Hepatic stellate cell (primary cell): ENCODE results near the gene EML4.

Experiments
- DNase-seq: peaks from one replicate; pipeline ENCODE4 v3.0.0; 2011; ENCODE audit warnings: low spot score

The EML4 gene

DNA sequence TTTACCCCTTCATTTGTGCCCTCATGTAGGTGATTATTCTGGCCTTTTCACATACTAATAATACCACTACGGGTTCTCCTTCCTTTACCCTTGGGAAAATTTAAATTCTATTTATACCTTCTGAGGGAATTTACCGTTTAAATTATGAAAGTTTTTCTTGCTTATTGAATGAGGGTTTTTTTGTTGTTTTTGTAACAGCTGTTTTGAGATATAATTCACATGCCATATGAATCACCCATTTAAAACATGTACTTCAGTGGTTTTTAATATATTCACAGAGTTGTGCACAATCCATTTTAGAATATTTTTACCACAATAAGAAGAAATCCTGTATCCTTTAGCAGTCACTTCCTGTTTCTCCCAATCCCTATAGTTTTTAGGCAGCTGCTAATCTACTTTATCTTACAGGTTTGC, 54.7 kb downstream of the EML4 start:
- DNase-seq: peak; percentile 22

DNA sequence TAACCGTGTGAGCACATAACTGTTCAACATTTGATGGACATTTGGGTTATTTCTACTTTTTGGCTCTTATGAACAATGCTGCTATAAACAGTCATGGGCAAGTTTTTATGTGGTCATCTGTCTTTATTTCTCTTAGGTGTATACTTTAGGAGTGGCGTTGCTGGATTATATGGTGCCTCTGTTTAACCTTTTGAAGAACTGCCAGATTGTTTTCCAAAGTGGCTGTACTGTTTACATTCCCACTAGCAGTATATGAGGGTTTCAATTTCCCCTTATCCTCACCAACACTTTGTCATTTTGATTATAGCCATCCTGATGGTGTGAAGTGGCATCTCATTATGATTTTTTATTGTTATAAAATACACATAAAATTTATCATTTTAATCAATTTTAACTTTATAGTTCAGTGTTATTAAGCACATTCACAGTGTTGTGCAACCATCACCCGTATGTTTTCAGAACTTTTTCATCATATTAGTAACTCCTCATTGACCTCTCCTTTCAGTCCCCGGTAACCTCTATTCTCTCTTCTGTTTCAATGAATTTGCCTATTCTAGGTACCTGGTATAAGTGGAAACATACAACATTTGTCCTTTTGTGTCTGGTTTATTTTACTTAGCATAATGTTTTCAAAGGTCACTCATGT, 55.4 kb downstream of the EML4 start:
- DNase-seq: no peak

DNA sequence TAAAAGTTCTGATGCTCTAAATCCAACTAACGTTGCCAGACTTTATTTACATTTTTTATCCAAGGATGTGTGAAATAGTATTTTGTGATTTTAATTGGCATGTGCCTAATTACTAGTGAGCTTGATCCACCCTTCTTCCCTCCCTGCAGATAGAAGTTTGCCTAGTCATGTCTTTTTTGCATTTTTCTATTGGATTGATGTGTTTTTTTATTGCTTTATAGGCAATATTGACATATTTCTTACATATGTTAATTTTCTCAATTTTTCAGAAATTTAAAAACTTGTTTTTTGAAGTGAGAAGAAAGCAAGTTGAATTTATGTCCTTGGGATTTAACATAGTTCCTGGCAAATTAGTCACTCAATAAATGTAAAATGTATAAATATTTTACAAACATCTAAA, 56.4 kb downstream of the EML4 start:
- no peak for DNase-seq

DNA sequence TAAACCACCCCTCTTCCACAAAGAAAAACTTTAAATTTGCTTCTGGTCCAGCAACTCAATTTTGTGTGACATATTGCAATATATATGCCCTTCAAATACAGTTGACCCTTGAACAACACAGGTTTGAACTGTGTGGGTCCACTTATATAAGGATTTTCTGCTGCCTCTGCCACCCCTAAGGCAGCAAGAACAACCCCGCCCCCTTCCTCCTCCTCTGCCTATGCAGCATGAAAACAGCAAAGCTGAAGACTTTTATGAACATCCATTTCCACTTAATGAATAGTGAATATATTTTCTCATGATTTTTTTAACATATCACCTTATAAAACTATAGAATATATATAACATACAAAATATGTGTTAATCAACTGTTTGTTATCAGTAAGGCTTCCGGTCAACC, 58.3 kb downstream of the EML4 start:
- DNase-seq: no peak

DNA sequence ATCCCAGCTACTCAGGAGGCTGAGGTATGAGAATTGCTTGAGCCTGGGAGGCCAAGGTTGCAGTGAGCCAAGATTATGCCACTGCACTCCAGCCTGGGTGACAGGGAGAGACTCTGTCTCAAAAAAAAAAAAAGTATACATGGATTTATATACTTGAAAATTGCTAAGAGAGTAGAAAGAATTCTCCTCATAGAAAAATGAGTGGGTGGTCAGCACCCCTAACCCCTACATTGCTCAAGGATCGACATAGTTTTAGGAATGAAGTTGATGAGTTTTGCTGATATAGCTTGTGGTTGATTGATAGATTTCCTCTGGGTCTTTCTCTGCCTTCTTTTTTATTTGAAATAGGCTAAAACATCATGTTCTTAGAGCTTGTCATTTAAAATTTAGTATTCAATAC, 58.9 kb downstream of the EML4 start:
- DNase-seq: no peak

DNA sequence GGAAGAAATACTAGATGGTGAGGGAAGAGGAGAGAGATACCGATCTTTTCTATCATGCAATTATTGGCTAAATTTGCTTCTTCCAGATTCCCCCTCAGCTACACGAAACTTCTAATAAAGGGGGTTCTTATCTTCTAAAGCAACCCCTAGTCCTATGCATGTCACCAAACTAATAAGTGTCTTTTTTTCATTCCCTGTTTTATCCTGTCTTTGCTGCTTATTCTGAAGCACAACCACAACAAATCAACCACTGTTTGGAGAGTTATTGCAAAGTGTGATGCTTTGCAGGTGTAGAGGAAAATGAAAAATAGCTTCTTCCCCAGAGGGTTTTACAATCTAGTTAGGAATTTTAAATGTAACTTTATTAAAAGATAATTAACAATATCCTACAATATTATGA, 60.8 kb downstream of the EML4 start:
- DNase-seq: no peak

DNA sequence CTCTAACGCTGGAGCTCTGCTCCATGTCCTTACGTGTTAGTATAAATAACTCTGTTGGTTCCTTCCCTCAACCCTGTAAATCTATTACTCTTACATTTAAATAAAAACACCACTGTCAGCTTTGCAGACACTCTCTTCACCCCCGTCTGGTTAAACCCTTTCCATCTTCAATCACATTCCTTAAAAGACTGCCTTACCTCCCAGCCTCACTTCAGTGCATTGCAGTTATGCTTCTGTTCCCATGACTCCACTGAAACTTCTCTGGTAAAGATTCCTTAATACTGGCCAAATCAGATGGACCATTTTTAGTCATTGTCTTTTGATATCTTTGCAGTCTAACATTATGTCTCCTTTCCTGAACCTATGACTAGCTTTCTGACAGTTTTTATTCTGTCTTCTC, 61.7 kb downstream of the EML4 start:
- no peak for DNase-seq

DNA sequence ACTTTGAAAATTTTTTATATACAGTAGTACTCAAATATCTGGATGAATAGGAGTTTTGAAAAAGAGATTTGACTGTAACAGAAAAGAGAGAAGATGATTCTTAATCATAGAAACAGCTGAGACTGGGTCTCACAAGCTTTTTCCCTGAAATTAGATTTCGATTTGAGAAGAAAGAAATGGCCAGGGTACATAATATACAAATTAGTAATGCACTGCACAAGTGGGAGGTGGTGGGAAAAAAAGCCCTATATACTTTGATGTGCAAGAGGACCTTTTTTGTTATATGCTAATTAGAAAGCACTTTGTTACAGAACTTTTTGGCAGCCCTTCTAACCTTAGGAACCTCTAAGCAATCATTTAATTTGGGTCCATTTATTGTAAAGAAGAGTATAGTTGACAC, 62.9 kb downstream of the EML4 start:
- no peak for DNase-seq

DNA sequence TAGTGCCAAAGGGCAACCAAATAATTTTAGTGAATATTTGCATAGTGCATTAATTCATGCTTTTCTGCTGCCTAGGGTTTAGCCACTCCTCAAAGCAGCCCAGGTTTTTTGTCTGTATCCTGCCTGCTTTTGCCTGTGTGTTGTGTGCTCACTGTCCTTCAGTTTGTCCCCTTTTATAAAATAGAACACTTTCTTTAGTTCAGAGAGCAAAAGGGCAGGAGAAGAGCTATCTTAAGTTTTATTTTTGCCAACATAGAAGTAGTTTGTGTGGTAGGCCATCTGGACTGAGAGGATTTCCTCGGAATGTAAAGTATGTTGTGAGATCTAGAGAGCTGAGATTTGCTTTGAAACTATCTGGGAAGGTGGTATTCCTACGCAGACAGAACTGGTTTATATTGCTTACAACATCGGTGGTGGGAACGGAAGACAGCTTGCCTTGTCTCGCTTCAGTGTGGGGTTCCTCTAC, 64.9 kb downstream of the EML4 start:
- DNase-seq: peak; percentile 22

DNA sequence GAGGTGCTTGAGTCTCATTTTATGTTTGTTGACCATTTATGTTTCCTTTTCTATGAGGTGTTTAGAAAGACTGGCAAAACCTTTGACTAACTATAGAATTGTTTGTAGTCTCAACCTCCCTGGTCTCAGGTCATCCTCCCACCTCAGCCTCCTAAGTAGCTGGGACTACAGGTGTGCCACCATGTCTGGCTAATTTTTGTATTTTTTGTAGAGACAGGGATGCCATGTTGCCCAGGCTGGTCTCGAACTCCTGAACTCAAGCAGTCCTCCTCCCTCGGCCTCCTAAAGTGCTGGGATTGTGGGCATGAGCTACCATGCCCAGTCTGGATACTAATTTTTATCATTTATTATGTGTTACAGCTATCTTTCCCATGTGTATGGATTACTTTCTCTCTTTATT, 67.8 kb downstream of the EML4 start:
- no peak for DNase-seq

DNA sequence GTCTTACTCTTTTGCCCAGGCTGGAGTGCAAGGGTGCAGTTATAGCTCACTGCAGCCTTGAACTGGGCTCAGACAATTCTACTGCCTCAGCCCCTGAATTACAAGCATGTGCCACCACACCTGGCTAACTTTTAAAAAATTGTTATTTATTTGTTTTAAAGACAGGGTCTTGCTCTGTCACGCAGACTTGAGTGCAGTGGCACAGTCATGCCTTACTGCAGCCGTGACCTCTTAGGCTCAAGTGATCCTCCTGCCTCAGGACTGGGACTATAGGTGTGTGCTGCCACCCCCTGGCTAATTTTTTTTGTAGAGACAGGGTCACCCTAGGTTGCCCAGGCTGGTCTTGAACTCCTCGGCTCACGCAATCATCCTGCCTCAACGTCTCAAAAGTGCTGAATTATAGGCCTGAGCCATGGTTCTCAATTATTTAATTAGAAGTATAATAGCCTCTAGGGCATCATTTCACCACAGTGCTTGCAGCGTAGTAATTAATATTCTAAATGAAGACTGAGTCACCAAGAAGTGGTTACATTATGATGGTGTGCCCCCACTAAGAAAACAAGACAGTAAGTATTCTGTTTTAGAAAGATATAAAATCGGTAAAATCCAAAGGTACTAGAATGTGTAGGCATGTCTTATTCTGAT, 69.6 kb downstream of the EML4 start:
- DNase-seq: no peak

DNA sequence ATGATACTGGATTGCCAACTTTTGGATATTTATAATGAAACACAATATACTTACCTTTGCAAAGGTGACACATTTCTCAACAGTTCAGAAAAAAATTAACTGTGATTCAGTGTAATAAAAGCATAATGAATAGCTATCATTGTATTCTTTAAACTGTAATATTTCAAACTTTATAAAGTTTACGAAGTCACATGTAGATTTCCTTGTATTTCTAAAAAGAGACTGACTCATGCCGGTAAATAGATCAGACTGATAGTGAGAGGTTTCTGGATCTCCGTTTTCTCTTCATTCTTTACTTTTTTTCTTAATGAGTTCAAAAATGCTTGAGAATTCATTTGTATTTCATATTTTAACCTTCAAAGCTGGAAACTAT, 70.1 kb downstream of the EML4 start:
- no peak for DNase-seq

DNA sequence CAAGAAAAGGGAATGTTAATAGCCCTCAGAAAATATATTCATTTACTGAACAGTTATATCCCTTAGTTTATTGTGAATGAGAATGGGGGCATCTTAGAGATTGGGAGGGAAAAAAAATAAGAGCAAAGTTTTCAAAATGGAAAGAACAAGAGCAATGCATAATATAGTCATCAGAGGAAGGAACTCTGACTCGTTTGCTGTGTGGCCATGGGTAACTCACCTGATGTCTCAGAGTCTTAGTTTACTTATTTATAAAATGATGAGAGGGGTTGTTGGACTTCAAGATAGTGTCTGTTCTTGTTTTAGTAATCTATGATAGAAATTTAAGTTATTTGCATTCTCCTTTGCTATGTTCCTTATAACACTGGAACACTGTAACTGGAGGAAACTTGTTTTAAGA, 70.7 kb downstream of the EML4 start:
- DNase-seq: no peak

DNA sequence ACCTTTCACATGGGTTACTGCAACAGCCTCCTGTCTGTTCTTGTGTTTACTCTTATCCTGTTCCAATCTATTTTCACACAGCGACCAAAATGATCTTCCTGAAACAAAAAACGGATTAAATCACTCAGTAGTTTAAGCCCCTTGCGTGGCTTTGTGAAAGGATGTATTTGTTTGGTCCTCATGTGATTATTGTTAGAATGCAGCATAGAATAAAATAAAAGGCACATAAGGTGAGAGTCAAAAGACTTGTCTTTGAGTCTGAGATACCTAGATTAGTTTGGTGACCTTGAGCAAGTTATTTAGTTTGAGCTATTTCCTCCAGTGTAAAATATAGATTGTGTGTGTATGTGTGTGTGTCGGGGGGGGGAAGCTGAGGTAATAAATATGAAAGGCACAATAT, 72.4 kb downstream of the EML4 start:
- DNase-seq: no peak

DNA sequence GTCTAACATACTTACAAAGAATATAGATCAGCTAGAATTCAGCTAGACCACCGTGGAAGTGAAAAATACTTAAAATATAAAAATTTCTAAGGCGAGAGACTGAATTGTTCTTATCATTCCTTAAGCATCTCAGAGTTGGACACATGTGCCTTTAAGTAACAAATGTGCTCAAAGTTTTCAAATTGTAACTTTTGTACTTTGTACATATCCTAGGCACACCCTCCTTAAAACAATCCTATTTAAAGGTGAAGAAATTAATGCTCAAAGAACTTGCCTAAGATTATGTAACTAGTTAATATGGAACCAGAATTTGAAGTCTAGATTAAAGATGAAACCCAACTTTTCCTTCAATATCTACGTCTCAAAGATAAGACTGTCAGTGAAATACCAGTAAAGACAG, 74.1 kb downstream of the EML4 start:
- DNase-seq: no peak

DNA sequence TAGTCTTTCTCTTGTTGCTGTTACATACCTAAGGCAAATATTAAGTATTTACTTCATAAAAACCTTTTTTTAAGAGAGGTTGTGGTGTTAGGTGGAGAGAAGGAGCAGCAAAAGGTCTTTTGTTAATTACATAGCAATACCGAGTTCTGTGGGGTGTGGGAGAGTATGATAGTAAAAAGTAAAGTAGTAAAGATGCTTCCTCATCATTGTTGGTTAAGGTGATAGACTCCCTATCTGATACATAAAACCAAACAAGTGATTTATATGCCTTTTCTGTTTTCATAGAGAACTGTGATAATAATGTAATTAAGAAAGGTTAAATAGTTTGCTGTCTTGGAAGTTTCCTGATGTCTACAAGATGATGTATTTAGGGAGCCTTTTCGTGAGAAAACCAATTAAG, 75.4 kb downstream of the EML4 start:
- DNase-seq: no peak

DNA sequence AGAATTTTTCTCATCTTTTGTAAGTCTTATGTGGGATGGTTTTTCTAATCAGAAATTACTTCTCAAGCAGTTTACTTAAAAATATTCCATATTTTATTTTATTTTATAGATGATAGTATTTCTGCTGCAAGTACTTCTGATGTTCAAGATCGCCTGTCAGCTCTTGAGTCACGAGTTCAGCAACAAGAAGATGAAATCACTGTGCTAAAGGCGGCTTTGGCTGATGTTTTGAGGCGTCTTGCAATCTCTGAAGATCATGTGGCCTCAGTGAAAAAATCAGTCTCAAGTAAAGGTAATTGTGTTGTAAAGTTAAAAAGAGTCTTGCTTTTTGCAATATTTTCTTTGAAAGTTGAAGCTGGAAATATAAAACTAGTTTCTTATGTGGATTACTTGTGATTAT, 76.2 kb downstream of the EML4 start:
- no peak for DNase-seq

DNA sequence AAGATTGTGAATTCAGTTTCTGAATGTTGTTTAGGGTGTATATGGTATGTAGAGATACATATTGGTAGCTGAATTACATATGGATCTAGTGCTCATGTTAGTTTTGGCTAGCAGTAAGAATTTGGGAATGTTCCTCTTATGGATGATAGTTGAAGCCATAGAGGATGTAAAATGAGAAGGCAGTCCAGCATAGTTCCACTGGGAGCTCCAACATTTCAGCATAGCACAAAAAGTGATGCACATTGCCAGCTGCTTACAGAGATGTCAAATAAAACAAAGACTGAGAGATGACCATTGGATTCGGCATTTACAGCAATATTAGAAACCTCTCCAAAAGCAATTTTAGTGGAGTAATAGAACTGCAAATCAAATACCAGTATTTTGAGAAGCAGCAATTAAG, 77.4 kb downstream of the EML4 start:
- DNase-seq: no peak

DNA sequence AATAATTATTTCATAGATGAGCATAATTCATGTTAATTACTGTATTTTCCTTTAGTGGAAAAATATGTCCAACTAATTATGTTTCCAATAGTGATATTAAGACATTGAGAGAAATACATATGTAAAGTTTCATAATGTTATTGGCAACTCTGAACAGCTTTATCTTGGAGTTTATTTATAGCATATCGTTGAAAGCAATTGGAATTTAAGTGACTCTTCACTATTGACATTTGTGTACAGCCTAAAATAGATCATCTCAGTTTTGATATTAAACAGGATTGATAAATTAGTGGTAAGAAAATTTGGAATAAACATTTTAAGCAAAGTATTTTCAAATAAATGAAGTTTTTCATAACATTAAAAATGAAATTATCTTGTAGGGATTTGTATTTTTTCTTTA, 79.7 kb downstream of the EML4 start:
- DNase-seq: no peak

DNA sequence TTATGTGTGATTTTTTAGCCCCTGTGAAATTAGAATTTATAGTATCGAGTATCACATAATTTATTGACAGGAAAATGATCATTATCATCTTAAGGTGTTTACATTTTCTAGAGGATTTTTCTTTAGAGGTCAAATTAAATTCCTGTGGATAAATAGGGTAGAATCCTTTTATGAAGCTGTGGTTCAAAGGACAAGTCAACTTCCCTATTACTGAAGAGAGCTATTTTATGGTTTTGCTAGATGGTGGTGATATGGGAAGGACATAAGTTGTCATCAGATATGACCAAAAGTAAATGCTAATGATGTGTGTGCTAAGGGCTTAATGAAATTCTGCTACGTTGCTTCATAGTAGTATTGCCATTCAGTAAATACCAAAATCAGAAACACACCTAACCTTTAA, 80.1 kb downstream of the EML4 start:
- DNase-seq: no peak

DNA sequence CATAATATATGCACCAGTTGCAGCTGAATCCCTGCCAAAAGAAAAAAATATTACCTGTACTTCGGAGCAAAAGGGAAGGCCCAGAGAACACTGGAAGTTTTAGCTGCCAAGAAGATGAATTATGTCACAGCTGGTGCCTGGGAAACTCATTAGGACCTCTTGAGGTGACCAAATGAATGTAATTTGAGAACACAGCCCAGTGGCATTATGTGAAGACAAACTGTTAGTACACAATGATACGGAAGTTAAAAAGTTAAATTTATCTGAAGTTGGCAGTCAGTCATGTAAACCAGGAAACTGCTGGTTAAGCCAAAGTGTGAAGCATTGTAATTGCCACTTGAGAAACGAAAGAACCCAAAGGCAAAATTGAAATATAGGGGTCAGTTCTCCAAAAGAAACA, 80.7 kb downstream of the EML4 start:
- no peak for DNase-seq

DNA sequence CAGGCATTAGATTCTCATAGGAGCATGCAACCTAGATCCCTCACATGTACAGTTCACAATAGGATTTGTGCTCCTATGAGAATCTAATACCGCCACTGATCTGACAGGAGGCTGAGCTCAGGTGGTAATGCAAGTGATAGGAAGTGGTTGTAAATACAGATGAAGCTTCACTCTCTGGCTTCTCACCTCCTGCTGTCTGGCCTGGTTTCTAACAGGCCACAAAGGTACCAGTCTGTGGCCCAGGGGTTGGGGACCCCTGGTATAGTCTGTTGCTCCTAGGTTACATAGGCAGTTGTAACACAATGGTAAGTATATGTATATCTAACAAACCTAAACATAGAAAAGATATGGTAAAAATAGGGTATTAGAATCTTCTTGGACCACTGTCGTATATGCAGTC, 81.8 kb downstream of the EML4 start:
- no peak for DNase-seq

DNA sequence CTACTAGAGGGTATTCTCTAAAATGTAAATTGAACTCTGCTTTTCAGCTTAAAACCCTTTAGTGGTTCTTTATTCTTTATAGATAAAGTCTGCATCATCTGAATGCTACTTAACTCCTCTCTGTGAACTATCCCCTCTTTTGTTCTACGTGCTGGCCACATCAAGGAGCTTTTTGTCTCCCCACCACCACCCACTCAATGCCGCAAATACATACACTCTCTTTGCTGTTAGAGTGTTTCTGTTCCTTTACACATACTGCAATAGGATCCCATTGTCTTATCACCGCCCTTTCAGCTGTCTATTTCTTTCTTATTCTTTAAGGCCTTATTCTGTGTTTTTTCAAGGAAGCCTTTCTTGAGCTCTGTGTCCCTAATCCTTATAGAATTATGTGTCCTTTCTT, 83.3 kb downstream of the EML4 start:
- no peak for DNase-seq

DNA sequence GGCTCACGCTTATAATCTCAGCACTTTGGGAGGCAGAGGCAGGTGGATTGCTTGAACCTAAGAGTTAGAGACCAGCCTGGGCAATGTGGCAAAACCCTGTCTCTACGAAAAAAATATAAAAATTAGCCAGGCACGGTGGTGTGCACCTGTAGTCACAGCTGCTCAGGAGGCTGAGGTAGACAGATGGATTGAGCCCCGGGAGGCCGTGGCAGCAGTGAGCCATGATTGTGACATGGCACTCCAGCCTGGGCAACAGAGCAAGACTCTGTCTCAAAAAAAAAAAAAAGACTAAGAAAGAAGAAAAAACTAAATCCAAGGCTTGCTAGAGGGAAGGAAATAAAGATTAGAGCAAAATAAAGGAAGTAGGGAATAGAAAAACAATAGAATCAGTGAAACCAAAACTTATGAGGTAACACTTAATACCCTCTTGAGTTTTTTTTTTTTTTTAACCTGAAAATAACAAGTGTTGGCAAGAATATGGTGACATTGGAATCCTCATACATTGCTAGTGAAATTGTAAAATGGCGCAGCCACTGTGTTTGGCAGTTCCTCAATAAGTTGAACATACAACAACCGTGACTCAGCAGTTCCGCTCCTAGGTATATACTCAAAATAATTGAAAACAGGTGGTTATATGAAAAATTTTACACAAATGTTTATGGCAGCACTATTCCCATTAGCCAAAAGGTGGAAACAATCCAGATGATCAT, 85.2 kb downstream of the EML4 start:
- DNase-seq: no peak
